ENCODE measurements around the gene DRGX.

Gene DRGX

DNA sequence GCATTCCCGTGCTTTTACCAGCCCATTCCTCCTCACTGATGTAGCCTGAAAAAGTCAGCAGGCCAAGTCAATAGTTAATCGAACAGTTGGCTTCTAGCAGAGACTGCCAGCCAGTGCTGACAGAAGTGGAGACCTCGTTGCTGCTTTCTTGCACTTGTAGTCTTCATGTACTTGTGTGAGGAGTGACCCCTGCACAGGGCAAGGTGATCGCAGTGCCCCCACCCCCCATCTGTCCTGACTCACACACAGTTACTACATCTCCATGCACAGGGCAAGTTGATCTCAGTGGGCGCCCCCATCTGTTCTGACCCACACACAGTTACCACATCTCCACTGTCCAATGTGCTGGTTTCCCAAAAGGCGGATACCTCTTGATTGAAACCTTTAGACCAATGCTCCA, 62.7 kb downstream of the DRGX start:
- DNase-seq = no peak

DNA sequence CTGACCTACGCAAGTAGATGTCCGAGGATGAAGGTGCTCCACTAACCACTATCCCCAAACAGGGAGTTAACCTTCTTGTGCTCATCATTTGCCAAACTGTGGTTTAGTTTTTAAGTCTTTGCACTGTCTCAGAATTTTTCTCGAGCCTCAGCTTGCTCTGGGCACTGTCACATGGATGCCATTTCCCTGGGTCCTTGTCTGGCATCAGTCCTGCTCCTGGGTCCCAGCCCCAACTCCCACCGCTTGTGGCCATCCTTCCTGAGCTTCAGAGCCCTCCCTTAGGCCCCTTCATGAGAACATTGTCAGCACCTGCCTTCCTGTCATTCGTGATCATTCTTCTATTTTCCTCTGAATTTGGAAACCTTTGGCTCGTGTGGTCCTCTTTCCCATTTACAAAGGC, 63.1 kb downstream of the DRGX start:
- no peak for DNase-seq

DNA sequence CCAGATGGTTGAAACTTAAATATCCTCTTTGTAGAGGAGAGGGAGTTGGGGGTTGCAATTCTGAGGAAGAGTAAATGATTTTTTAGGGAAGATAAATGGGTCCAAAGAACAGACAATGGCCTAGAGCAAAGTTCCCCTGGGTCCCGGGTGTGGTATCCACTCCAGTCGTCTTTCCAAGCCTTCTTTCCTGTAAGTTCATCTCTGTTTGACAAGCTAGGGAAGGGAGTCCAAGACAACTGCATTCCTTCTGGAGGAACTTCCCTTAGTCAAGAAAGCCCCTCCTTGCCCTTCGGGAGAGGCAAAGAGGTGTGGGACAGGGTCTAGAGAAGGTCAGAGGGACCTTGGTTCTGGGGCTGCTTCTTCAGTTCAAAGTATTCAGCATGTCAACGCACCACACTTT, 63.6 kb downstream of the DRGX start:
- no peak for DNase-seq

DNA sequence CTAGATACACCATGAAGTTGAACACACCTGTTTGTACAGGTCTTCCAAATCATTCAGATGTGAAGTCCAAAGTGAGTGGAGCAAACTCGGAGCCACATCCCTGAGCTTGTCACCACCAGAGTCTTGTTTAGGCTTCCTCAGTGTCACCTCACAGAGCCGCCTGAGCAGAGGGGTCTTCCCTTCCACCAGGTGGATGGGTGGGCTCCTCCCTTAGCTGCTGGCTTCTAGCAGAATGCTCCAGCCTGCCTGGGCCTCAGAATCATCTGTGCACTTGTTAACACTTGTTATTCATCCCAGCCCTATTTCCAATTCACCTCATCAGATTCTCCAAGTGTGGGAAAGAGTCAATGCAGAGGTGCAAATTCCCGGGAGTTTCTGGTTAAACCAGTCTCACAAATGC, 64.5 kb downstream of the DRGX start:
- DNase-seq = no peak

DNA sequence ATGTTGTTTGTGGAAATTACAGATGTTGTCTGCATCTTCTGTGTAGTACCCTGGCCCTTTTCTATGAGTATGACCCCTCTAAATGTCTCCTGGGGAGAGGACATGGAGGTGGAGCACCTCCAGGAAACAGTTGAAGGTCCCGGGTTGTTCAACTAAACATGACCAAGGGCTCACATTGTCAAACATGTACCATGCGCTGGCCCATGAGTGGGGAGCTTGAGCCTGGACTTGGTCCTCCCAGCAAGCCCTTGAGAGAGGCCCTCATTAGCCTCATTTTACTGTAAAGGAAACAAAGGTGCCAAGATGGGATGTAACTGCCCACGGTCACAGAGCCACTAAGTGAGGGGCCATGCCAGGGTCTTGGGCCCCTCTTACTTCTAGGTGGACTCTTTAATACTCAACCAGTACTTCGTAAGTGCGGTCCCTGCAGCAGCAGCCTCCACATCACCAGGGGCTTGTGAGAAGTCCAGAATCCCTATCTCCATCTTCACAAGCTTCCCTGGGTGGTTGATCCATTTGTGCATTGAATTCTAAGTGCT, 65.7 kb downstream of the DRGX start:
- DNase-seq = no peak

DNA sequence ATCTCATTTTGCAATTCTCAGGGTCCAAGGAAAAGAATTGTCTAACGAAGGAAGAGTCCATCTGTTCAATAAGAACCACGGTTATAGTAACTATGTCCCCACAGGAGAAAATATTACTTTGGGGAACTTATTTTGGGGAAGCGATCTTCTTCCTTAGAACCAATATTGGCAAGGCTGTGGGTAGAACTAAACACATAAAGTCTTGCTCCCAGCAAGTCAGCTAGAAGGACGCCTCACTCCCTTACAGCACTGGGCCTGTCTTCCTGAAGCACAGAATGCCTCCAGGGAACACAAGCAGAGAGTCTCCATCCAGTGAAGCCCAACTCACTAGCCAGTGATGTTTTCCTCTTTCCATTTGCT, 66.8 kb downstream of the DRGX start:
- DNase-seq = no peak

- DNase-seq = no peak
These were observed 67.3 kb downstream of the DRGX start for GRCh38 chr10:49328401-49329145.

DNA sequence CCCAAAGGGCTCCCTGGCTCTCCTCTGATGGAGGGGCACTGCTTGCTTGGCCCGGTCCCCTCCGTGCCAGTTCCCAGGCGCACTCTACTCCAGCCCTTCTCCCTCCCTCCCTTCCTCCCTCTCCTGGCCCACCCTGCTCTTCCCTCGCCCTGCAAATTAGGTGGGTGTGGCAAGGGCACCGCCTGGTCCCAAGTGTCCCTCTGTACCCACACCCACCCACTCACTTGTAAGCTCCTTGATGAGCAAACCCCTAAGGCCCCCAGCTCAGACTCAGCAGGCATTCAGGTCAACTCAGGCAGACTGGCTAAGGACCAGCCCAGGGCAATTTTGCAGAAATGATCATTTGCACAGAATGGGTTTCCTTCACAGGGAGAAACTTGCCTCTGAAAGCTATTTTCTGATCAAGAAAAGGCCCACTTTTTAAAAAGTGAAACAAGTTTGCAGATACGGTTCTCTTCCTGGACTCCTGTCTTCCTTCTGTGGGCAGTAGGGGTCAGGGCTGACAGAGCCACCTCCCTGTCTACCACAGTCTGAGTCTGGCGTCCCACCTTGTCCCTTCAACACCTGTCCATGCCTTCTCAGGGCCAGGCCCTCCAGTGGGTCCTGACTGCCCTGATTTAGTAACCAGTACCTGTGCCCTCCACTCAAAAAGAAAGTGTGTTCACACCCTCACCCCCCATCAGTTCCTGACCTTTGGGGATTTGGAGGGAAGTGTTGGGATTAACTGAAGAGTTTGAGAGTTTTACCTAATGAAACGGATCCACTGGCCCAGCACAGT, 68.7 kb downstream of the DRGX start:
- DNase-seq = no peak

DNA sequence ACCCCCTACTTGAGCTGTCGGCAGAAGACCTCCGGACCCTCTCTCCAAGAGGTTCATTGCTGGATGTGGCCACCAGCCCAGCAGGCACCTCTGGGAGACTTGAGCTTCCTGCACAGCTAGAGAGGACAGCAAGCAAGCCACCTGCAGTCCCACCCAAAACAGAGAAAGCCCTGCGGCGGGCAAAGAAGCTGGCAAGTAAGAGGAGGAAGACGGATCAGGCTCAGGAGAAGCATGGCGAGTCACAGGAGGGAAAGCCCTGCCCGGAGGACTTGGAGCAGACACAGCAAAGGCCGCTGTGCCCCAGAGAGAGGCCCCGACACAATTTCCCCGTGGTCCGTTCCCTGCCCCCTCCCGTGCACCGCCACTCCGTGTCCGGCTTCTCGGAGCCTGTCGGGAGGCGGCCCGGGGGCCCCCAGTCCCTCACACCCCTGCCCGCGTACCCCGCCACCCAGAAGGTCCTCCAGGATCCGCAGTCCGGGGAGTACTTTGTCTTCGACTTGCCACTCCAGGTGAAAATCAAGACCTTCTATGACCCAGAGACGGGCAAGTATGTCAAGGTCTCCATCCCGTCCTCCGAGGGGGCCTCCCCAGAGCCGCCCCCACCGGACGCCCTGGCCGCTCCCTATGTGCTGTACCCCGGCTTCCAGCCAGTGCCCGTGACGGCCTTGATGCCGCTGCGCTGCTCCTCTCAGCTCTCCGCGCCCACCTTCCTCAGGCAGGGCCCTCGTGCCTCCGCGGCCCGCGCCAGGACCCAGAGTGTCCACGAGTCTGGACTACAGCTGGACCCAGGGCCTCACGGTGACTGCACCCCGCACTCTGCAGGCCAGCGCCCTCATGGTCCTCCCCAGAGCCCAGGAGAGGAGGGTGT, 69.7 kb downstream of the DRGX start:
- no peak for DNase-seq

DNA sequence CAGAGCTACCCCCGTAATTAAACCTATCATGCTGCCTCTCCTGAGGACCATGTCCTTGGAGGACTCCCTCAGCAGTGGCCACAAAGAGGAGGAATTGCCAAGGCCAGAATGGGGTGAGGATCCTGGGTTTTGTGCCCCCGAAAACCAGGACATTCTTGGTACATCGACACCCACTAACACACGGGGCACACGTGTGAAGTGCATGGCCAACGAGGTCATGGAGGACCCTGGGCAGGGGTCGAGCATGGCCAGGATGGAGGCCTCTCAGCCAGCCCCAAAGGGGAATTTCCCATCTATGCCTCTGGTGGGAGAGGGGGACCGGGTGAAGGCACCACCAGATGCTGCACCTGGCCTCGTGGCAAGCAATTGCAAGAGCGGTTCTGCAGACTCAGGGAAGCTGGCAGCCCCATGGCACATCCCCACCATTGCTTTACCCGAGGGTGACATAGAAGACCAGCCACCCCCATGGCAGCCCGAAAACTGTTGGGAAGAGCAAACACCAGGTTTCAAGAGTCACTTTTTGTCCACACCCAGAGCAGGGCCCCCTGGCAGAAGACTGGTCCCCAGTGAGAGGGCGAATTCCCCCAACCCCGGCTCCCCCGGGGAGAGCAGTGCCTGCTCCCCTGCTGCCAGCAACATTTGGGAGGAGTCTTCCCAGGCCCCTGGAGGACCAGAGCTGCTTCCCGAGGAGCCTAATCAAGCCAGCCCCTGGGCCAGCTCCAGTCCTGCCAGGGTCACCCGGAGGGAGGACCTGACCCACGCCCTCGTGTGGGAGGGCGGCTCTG, 70.6 kb downstream of the DRGX start:
- DNase-seq = no peak

- DNase-seq = no peak
These were observed 71.2 kb downstream of the DRGX start for GRCh38 chr10:49324711-49325110.

DNA sequence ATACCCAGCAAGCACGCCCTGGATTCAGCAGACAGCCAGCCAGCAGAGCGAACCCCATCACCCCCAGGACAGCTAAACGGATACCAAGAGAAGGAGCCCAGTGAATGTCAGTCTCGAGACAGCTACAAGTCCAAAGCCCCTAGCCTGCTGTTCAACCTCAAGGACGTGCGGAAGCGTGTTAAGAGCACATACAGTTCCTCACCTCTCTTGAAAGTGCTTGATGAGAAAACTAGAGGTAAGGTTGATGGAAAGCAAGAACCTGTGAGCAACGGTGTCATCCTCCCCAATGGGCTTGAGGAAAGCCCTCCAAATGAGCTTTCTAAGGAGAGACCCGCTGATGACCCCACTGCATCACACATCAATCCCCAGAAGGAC, 72.0 kb downstream of the DRGX start:
- DNase-seq = no peak

GRCh38 chr10:49323171-49323895, 72.6 kb downstream of the DRGX start:
- no peak for DNase-seq

DNA sequence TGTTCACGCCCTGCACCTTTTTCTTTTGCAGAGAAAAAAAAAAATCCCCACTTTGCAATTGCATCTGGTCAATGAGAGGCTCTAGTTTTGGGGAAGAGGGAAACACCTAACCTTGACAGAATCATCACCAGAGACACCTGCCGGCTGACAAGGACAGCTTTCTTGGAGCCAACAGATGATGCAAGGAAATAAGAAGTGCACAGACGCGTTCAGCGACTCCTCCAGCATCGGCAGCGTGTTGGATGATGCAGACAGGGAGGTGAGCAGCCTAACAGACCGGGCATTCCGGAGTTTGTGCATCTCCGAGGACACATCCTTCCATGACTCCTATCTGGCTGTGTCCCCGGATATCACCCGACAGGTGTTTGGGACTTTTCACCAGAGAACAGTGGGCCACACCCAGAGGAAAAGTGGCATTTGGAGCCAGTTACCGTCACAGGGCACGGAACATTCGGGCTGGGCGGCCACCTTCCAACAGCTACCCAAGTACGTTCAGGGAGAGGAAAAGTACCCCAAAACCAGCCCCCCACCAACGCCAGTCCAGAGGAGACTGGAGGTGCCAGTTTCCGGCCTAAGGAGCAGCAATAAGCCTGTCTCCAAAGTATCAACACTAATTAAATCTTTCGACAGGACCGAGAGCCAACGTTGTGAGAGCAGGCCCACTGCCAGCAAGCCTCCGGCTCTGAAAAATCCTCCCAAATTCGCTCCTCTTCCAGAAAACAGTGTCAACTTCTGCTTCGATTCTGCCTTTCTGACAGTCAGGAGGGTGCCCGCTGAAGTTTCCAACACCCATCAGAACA, 73.3 kb downstream of the DRGX start:
- no peak for DNase-seq

- DNase-seq = no peak
These were observed 74.9 kb downstream of the DRGX start for GRCh38 chr10:49321021-49321420.

DNA sequence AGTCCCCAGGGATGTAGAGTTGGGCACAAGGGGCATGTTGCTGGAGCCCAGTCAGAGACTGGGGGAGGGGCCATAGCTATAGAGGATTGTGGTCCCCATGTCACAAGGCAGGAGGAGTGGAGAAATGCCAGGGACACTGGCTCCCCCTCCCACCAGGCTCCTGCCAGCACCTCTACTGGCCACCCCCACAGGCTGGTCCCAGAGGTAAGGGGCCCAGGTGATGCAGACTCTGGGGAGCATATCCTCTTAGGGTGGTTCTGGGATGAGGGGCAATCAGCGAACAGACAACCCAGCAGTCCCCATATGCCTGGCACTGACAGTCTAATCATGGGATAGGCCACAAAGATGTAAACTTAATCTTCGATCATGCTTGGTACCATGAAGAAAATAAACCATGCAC, 75.7 kb downstream of the DRGX start:
- no peak for DNase-seq

GRCh38 chr10:49319206-49319605, 76.7 kb downstream of the DRGX start:
- no peak for DNase-seq

- DNase-seq = no peak
These were observed 77.1 kb downstream of the DRGX start for GRCh38 chr10:49318755-49319154.

DNA sequence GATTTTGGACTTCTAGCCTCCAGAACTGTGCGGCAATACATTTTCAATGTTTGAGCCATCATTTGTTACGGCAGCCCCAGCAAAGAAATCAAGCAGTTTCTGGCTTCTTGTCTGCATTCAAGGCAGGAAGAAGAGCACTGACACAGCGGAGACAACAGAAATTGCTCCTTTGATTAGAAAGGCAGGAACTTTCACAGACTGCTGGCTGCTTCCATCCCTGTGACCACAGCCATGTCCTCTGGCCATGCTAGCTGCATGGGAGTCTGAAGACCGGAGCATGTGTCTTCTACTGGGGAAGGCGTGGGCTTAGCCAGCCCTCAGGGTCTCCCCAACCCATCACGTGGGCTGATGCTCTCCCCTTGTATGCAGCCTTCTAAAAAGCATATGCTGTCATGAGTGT, 77.9 kb downstream of the DRGX start:
- DNase-seq = no peak

DNA sequence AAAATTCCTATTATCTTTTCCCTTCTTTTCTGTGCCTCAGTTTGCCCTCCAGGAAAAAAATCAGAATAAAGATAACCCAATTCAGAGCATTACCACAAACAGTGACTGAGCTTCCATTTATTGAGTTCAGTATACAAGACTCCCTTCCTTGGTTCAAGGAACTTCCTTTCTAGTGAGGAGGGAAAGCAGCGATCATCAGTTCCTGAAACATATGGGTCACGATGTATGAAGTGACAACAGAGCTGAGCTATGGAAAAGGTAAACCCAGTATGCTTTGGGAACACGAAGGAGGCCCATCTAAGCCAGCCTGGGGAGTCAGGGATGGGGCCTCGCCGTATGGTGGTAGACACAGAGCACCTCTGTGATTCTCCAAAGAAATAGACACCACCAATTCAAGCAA, 81.1 kb downstream of the DRGX start:
- DNase-seq = no peak
